Ectodermal cell (in vitro differentiated cells): ENCODE measurements around the gene F2RL1.

Experiments
- H3K27ac ChIP-seq: 2 replicates; pipeline ENCODE4 v1.7.0; 2013; ENCODE audit warnings: mild to moderate bottlenecking, low read depth, low read length; ENCODE audit not compliant: insufficient read depth, poor library complexity, severe bottlenecking
- H3K27me3 ChIP-seq: 2 replicates; pipeline ENCODE4 v1.7.0; 2013; ENCODE audit warnings: mild to moderate bottlenecking, low read length; ENCODE audit not compliant: insufficient read depth, control insufficient read depth, poor library complexity, severe bottlenecking
- H3K36me3 ChIP-seq: one replicate; pipeline ENCODE4 v1.7.0; 2013; ENCODE audit warnings: low read length; ENCODE audit not compliant: control insufficient read depth, insufficient read depth
- H3K4me1 ChIP-seq: one replicate; pipeline ENCODE4 v1.7.0; 2013; ENCODE audit warnings: low read length; ENCODE audit not compliant: control insufficient read depth, insufficient read depth
- H3K4me3 ChIP-seq: 2 replicates; pipeline ENCODE4 v1.7.0; 2013; ENCODE audit warnings: low read depth, low read length, control low read depth; ENCODE audit not compliant: insufficient read depth
- H3K9me3 ChIP-seq: 2 replicates; pipeline ENCODE4 v1.7.0; 2013; ENCODE audit warnings: mild to moderate bottlenecking, low read length, moderate library complexity; ENCODE audit not compliant: control insufficient read depth
- WGBS, 2 experiments: methylation state at CpG; one replicate each; pipeline ENCODE4 v1.1.7; 2013; ENCODE audit warnings: missing lambda C conversion rate in 2 of 2; 5-methylcytosine and 5-hydroxymethylcytosine counted together

Gene F2RL1

GRCh38 chr5:76861612-76862011 is 42.8 kb downstream of the F2RL1 start:
- H3K4me1 ChIP-seq, result no peaks in the 10 kb centered on the region
- H3K27ac ChIP-seq, result no peak overlapping the region
- no peak overlapping the region for H3K4me3 ChIP-seq
- 91 to 92% methylated on average over 5 of the region's 5 CpGs for WGBS, 2 experiments
- no peaks in the 10 kb centered on the region for H3K36me3 ChIP-seq
- no peaks in the 10 kb centered on the region for H3K27me3 ChIP-seq
- H3K9me3 ChIP-seq, result no peaks in the 10 kb centered on the region

- Histone ChIP-seq H3K27me3 (no peaks in the 10 kb centered on the region), H3K9me3 (no peaks in the 10 kb centered on the region), H3K4me1 (no peaks in the 10 kb centered on the region), H3K36me3 (no peaks in the 10 kb centered on the region), H3K4me3 (no peak overlapping the region), H3K27ac (no peak overlapping the region)
- WGBS, 2 experiments, result 83 to 86% methylated on average over 1 of the region's 1 CpG
Measured at GRCh38 chr5:76863001-76863400, 44.2 kb downstream of the F2RL1 start.

DNA sequence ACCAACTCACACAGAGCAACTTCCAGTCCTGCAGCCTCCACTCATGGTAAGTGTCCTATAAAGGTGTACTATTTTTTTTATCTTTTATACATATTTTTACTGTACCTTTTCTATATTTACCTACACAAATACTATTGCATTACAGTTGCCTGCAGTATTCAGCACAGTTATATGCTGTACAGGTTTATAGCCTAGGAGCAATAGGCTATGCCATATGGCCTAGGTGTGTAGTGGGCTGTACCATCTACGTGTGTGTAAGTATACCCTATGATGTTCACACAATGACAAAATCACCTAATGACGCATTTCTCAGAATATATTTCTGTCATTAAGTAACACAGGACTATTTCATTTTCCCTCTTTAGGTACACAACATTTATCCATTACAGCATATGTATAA is 47.7 kb downstream of the F2RL1 start:
- 89 to 94% methylated on average over 2 of the region's 2 CpGs for WGBS, 2 experiments
- Histone ChIP-seq H3K9me3 (no peaks in the 10 kb centered on the region), H3K27me3 (no peaks in the 10 kb centered on the region), H3K36me3 (no peaks in the 10 kb centered on the region), H3K4me1 (no peaks in the 10 kb centered on the region), H3K4me3 (no peak overlapping the region), H3K27ac (no peak overlapping the region)

GRCh38 chr5:76867038-76867437 is 48.2 kb downstream of the F2RL1 start:
- Histone ChIP-seq H3K4me3 (no peak overlapping the region), H3K27me3 (no peaks in the 10 kb centered on the region), H3K36me3 (no peaks in the 10 kb centered on the region), H3K4me1 (no peaks in the 10 kb centered on the region), H3K9me3 (no peaks in the 10 kb centered on the region), H3K27ac (no peak overlapping the region)
- WGBS, 2 experiments, result 90 to 95% methylated on average over 4 of the region's 4 CpGs

GRCh38 chr5:76867827-76868693 is 49.2 kb downstream of the F2RL1 start:
- no peaks in the 10 kb centered on the region for H3K9me3 ChIP-seq
- 80 to 83% methylated on average over 7 of the region's 8 CpGs for WGBS, 2 experiments
- no peaks in the 10 kb centered on the region for H3K27me3 ChIP-seq
- no peaks in the 10 kb centered on the region for H3K36me3 ChIP-seq
- H3K4me1 ChIP-seq, result no peaks in the 10 kb centered on the region
- no peak overlapping the region for H3K27ac ChIP-seq
- H3K4me3 ChIP-seq, result no peak overlapping the region

DNA sequence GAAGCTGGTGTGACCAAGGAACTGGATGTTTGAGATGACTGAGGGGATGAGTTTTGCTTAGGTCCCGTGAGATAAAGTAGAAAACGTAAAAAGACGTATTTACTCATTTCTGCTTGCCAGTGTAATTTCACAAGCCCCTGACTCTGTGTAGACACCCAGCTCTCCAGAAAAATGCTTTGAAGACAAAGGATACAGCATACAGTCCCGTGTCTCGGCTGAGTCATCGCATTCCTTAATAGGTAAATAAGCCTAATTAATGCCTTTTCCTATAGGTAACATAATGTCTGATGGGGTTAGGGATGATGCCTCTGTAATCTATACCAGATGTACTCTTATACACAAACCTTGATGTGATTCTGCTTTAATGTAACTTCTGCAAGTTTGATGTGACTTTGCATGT is 51.2 kb downstream of the F2RL1 start:
- Histone ChIP-seq H3K4me3 (no peak overlapping the region), H3K4me1 (no peaks in the 10 kb centered on the region), H3K36me3 (no peaks in the 10 kb centered on the region), H3K27ac (no peak overlapping the region), H3K9me3 (no peaks in the 10 kb centered on the region), H3K27me3 (no peaks in the 10 kb centered on the region)
- 86 to 89% methylated on average over 5 to 6 of the region's 6 CpGs for WGBS, 2 experiments

GRCh38 chr5:76874088-76874581 is 55.3 kb downstream of the F2RL1 start:
- no peaks in the 10 kb centered on the region for H3K36me3 ChIP-seq
- no peak overlapping the region for H3K4me3 ChIP-seq
- WGBS, 2 experiments, result 61 to 69% methylated on average over 3 of the region's 3 CpGs

More at GRCh38 chr5:76874088-76874581, 55.3 kb downstream of the F2RL1 start:
- Histone ChIP-seq H3K27me3 (no peaks in the 10 kb centered on the region), H3K4me1 (no peaks in the 10 kb centered on the region), H3K27ac (no peak overlapping the region), H3K9me3 (no peaks in the 10 kb centered on the region)
